K562 (cell line): Measurements from ENCODE around the gene MVD. TPM values are rescaled to one million over a fixed set of nuclear protein-coding genes. Genes with fewer than 3 reads are reported as not detected.

Experiments used
- ATAC-seq: fragments of 200-7000 bp; cut with Tn5 transposase; 3 replicates; pipeline ENCODE4 v1.9.1; 2020; ENCODE audit warnings: moderate library complexity
- BruUV-seq: library from RNA; stranded (reverse); fragments of 400-500 nt; replicated peaks from 2 replicates; lab custom pipeline; 2021; lab: Mats Ljungman, UMichigan
- CTCF ChIA-PET: fragments of 300-600 bp; formaldehyde crosslinking; extraction: SDS; loops from one replicate; lab custom pipeline; 2021; ENCODE audit warnings: low intra/inter-chr PET ratio; lab: Yijun Ruan, JAX
- POLR2A ChIA-PET: fragments of 300-600, 350-650 bp; sonication (Branson Sonifier 250); formaldehyde crosslinking; extraction: SDS; loops from one replicate; lab custom pipeline; 2021; ENCODE audit warnings: antibody characterized with exemption, inconsistent platforms; lab: Yijun Ruan, JAX
- DNase-seq, 4 experiments: peaks; one replicate each; pipeline versions ENCODE4 v3.0.0 to v3.0.0-alpha.2; 2011 to 2018; ENCODE audit warnings: low spot score in 3 of 4, mixed read lengths in 3 of 4; ENCODE audit errors: extremely low read depth in 1 of 4
- FAIRE-seq: peaks from 2 replicates; lab custom pipeline; 2011; peaks lifted over from hg19 to GRCh38; lab: Jason Lieb, UNC
- H2AFZ ChIP-seq: 2 replicates; pipeline ENCODE4 v1.6.0; 2011; ENCODE audit warnings: low read depth, low read length, control low read depth, inconsistent platforms
- H3K27ac ChIP-seq: fragments of 200-600 bp; 3 replicates; pipeline ENCODE4 v1.8.0; 2011; ENCODE audit warnings: low read depth, mild to moderate bottlenecking, control low read depth, inconsistent platforms, low read length, moderate library complexity, mixed read lengths; ENCODE audit errors: extremely low read depth
- H3K27me3 ChIP-seq, 2 experiments: fragments of 300-600 bp in 1 of 2; 2 replicates in 1 of 2; 3 replicates in 1 of 2; pipeline versions ENCODE4 v1.6.0 to v1.8.0; 2011; ENCODE audit warnings: inconsistent platforms in 2 of 2, low read length in 2 of 2, mild to moderate bottlenecking in 1 of 2, mixed read lengths in 1 of 2, moderate library complexity in 1 of 2; ENCODE audit not compliant: control insufficient read depth in 2 of 2, insufficient read depth in 2 of 2
- H3K36me3 ChIP-seq: fragments of 300-600 bp; 3 replicates; pipeline ENCODE4 v1.8.0; 2011; ENCODE audit warnings: mild to moderate bottlenecking, low read length, inconsistent platforms; ENCODE audit not compliant: control insufficient read depth, insufficient read depth
- H3K4me1 ChIP-seq, 2 experiments: fragments of 200-600 bp in 1 of 2; replicated peaks in 1 of 2; 2 replicates in 1 of 2; 3 replicates in 1 of 2; pipeline versions ENCODE4 v1.5.1 to v1.8.0; 2011; ENCODE audit warnings: inconsistent platforms in 2 of 2, low read length in 2 of 2, mild to moderate bottlenecking in 1 of 2, mixed read lengths in 1 of 2, moderate library complexity in 1 of 2; ENCODE audit not compliant: control insufficient read depth in 2 of 2, insufficient read depth in 2 of 2
- H3K4me2 ChIP-seq: 2 replicates; pipeline ENCODE4 v1.6.1; 2011; ENCODE audit warnings: low read length, control low read depth, inconsistent platforms, mixed read lengths; ENCODE audit not compliant: insufficient read depth
- H3K4me3 ChIP-seq: fragments of 200-600 bp; sonication (generic), shearing (Covaris generic); 2 replicates; pipeline ENCODE4 v1.5.1; 2016; ENCODE audit warnings: control low read depth, inconsistent platforms
- H3K79me2 ChIP-seq: fragments of 200-600 bp; 3 replicates; pipeline ENCODE4 v1.8.0; 2011; ENCODE audit warnings: low read length, inconsistent platforms; ENCODE audit not compliant: control insufficient read depth, insufficient read depth
- H3K9ac ChIP-seq, 2 experiments: 2 replicates each; pipeline versions ENCODE4 v1.6.0 to v1.6.1; 2011; ENCODE audit warnings: low read depth in 2 of 2, low read length in 2 of 2, control low read depth in 1 of 2, inconsistent platforms in 1 of 2, mild to moderate bottlenecking in 1 of 2, mixed read lengths in 1 of 2; ENCODE audit not compliant: insufficient read depth in 1 of 2
- H3K9me1 ChIP-seq: one replicate; pipeline ENCODE4 v1.6.0; 2011; ENCODE audit warnings: inconsistent platforms, mild to moderate bottlenecking, low read length, moderate library complexity; ENCODE audit not compliant: control insufficient read depth, insufficient read depth
- H3K9me3 ChIP-seq: replicated peaks from 2 replicates; pipeline ENCODE4 v1.5.1; 2011; ENCODE audit warnings: low read depth, low read length, inconsistent platforms; ENCODE audit not compliant: control insufficient read depth, insufficient read depth
- H4K20me1 ChIP-seq: replicated peaks from 2 replicates; pipeline ENCODE4 v1.6.1; 2011; ENCODE audit warnings: low read length, inconsistent platforms, mixed read lengths; ENCODE audit not compliant: control insufficient read depth, insufficient read depth
- BCOR ChIP-seq: fragments of 450-650 bp; IDR thresholded peaks from 2 replicates; pipeline ENCODE4 v1.6.1; 2016
- NFATC3 ChIP-seq: fragments of 450-650 bp; IDR thresholded peaks from 2 replicates; pipeline ENCODE4 v1.6.1; 2017; ENCODE audit warnings: mild to moderate bottlenecking
- NR2F6 ChIP-seq: fragments of 450-650 bp; formaldehyde crosslinking; IDR thresholded peaks from 2 replicates; pipeline ENCODE4 v1.4.0; 2020; ENCODE audit warnings: mild to moderate bottlenecking
- RFX1 ChIP-seq: fragments of 450-650 bp; IDR thresholded peaks from 2 replicates; pipeline ENCODE4 v1.6.1; 2016; ENCODE audit warnings: mild to moderate bottlenecking, moderate library complexity
- SIX5 ChIP-seq, 2 experiments: IDR thresholded peaks; 2 replicates each; pipeline ENCODE4 v1.6.1; 2011; ENCODE audit warnings: low read length in 2 of 2, borderline replicate concordance in 1 of 2, low read depth in 1 of 2, mild to moderate bottlenecking in 1 of 2, moderate library complexity in 1 of 2; ENCODE audit not compliant: insufficient read depth in 1 of 2
- XRCC4 ChIP-seq: IDR thresholded peaks from one replicate; pipeline ENCODE4 v1.6.1; 2011; ENCODE audit not compliant: insufficient read depth, insufficient read length; ENCODE audit errors: extremely low read depth
- ZNF589 ChIP-seq: fragments of 200-800 bp; sonication (Bioruptor generic); IDR thresholded peaks from 2 replicates; pipeline ENCODE4 v1.6.1; 2016; ENCODE audit warnings: low read depth, missing genetic modification characterization, missing compliant biosample characterization
- ZNF75A ChIP-seq: fragments of 450-650 bp; formaldehyde crosslinking; IDR thresholded peaks from 2 replicates; pipeline ENCODE4 v1.4.0; 2020; ENCODE audit warnings: mild to moderate bottlenecking
- ZSCAN32 ChIP-seq: fragments of 450-650 bp; formaldehyde crosslinking; IDR thresholded peaks from 2 replicates; pipeline ENCODE4 v1.4.0; 2020; ENCODE audit warnings: mild to moderate bottlenecking, moderate library complexity
- WGBS: fragments of 100-300 bp; shearing (Covaris generic); methylation state at CpG from one replicate; pipeline ENCODE4 v1.1.6; 2016; ENCODE audit warnings: low coverage, mixed read lengths; ENCODE audit not compliant: insufficient coverage; ENCODE audit errors: missing lambda C conversion rate; 5-methylcytosine and 5-hydroxymethylcytosine counted together
- in situ Hi-C: fragments of 300-500 bp; cut with MboI; formaldehyde crosslinking; loops from 4 replicates; pipeline ENCODE4 v1.15.0; 2018; ENCODE audit warnings: inconsistent platforms, mixed read lengths
- intact Hi-C: fragments of 100-400 bp; cut with micrococcal nuclease; formaldehyde crosslinking; loops from 2 replicates; pipeline ENCODE4 v1.14.2; 2022
- polyA plus RNA-seq, 8 experiments: library from polyadenylated mRNA; depleted of rRNA in 4 of 8; stranded (reverse) in 5 of 8; unstranded in 3 of 8; fragments of >200 nt; fragmentation: Nextera tagmentation in 2 of 8; fragmentation: Illumina TruSeq in 1 of 8; extraction: Ambion mirVana in 2 of 8; extraction: Trizol in 1 of 8; gene quantifications; 2 replicates each; pipeline versions ENCODE4 v1.2.1 to v1.2.3, GENCODE V29; 2011 to 2014; ENCODE audit warnings: inconsistent platforms in 1 of 8, missing spikeins in 1 of 8
- total RNA-seq, 7 experiments: library from RNA; depleted of rRNA in 6 of 7; stranded (reverse); fragments of >200 nt in 6 of 7; fragmentation: Illumina TruSeq in 2 of 7; extraction: Trizol in 2 of 7; gene quantifications; 2 replicates each; pipeline versions ENCODE4 v1.2.1 to v1.2.3, GENCODE V29; 2011 to 2021; ENCODE audit warnings: low replicate concordance in 1 of 7
- TF ChIP-seq, protein P1 (sequence below): fragments of 250-450 bp; sonication (Bioruptor Pico); IDR thresholded peaks from 2 replicates; pipeline ENCODE4 v1.4.0; 2020; ENCODE audit warnings: mild to moderate bottlenecking, moderate library complexity
- TF ChIP-seq, protein P2 (sequence below): fragments of 450-650 bp; IDR thresholded peaks from 2 replicates; pipeline ENCODE4 v1.6.1; 2017; ENCODE audit warnings: antibody characterized with exemption
- TF ChIP-seq, protein P3 (sequence below): sonication (generic); formaldehyde crosslinking; IDR thresholded peaks from 2 replicates; pipeline ENCODE4 v1.8.0; 2022; ENCODE audit warnings: missing genetic modification reagents, mild to moderate bottlenecking, borderline replicate concordance
- TF ChIP-seq, protein P4 (sequence below): fragments of 250-450 bp; sonication (Bioruptor Pico); IDR thresholded peaks from 2 replicates; pipeline ENCODE4 v1.4.0; 2020

The MVD gene
- total and polyA plus RNA-seq, 9 of the 15 experiments (the other 6 are each of a cell fraction or from before 2014, with no cell fraction given), result 12.2 to 141 (median 45.3) TPM

DNA sequence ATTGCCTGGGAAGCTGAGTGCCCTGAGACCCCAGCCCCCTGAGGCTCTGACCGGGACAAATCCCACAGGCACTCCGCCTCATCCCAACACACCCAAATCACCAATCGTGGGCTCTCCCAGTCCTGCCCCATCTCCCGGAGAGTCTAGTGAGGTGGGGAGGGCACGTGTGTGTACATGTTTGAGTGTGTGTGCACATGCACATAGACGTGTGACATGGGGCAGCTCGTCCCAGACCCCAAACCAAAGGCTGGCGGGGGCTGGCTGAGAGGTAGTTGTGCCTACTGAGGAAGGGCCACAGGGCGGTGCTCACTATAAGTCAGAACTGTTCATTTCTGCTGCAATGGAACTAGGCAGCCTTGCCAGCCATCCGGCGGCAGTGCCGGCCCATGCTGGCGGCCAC, 14.8 kb upstream of the MVD start:
- WGBS, result 67% methylated on average over 13 of the region's 13 CpGs
- no TSS peak for BruUV-seq
- Histone ChIP-seq H3K4me2 (no peak overlapping the region), H2AFZ (no peak overlapping the region), H4K20me1 (no peaks in the 10 kb centered on the region; the same call in 1 of the 2 replicates), H3K79me2 (no peaks in the 10 kb centered on the region), H3K4me1 (peaks cover 0 to 43% of the 10 kb centered on the region in 2 experiments; a peak in 2 of 5 replicates), H3K27ac (no peak overlapping the region), H3K9me1 (no peaks in the 10 kb centered on the region), H3K36me3 (peaks cover 3% of the 10 kb centered on the region; the same call in 1 of the 3 replicates), H3K27me3 (no peaks in the 10 kb centered on the region), H3K9me3 (no peaks in the 10 kb centered on the region), H3K4me3 (no peak overlapping the region), H3K9ac (no peak overlapping the region)
- CTCF ChIA-PET, result no interaction called here
- FAIRE-seq (no peak), DNase-seq (no peak), ATAC-seq (no peak)
- intact Hi-C loops, result no loop called here
- POLR2A ChIA-PET, result interaction anchor here (0.7 to 1.8 kb wide), 3 partner anchors 15 to 132 kb away, joined by 3 to 10 read pairs (median 4); partner anchors contain the start of gene MVD
- TF ChIP-seq, protein P1, sequence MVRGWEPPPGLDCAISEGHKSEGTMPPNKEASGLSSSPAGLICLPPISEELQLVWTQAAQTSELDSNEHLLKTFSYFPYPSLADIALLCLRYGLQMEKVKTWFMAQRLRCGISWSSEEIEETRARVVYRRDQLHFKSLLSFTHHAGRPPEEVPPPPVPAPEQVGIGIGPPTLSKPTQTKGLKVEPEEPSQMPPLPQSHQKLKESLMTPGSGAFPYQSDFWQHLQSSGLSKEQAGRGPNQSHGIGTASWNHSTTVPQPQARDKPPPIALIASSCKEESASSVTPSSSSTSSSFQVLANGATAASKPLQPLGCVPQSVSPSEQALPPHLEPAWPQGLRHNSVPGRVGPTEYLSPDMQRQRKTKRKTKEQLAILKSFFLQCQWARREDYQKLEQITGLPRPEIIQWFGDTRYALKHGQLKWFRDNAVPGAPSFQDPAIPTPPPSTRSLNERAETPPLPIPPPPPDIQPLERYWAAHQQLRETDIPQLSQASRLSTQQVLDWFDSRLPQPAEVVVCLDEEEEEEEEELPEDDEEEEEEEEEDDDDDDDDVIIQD (CRISPR knock-in tag), result no peak
- TF ChIP-seq ZNF75A (CRISPR knock-in tag), result no peak
- TF ChIP-seq NFATC3, result no peak
- no peak for TF ChIP-seq ZSCAN32 (CRISPR knock-in tag)
- TF ChIP-seq, protein P2, sequence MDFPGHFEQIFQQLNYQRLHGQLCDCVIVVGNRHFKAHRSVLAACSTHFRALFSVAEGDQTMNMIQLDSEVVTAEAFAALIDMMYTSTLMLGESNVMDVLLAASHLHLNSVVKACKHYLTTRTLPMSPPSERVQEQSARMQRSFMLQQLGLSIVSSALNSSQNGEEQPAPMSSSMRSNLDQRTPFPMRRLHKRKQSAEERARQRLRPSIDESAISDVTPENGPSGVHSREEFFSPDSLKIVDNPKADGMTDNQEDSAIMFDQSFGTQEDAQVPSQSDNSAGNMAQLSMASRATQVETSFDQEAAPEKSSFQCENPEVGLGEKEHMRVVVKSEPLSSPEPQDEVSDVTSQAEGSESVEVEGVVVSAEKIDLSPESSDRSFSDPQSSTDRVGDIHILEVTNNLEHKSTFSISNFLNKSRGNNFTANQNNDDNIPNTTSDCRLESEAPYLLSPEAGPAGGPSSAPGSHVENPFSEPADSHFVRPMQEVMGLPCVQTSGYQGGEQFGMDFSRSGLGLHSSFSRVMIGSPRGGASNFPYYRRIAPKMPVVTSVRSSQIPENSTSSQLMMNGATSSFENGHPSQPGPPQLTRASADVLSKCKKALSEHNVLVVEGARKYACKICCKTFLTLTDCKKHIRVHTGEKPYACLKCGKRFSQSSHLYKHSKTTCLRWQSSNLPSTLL, result no peak
- TF ChIP-seq, protein P3, sequence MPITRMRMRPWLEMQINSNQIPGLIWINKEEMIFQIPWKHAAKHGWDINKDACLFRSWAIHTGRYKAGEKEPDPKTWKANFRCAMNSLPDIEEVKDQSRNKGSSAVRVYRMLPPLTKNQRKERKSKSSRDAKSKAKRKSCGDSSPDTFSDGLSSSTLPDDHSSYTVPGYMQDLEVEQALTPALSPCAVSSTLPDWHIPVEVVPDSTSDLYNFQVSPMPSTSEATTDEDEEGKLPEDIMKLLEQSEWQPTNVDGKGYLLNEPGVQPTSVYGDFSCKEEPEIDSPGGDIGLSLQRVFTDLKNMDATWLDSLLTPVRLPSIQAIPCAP, result no peak
- no peak for TF ChIP-seq SIX5 (IDR thresholded peaks at IDR 0.05; ENCODE audit: borderline replicate concordance in 1 of 2, insufficient read depth in 1 of 2, low read depth in 1 of 2, low read length in 2 of 2)
- TF ChIP-seq, protein P4, sequence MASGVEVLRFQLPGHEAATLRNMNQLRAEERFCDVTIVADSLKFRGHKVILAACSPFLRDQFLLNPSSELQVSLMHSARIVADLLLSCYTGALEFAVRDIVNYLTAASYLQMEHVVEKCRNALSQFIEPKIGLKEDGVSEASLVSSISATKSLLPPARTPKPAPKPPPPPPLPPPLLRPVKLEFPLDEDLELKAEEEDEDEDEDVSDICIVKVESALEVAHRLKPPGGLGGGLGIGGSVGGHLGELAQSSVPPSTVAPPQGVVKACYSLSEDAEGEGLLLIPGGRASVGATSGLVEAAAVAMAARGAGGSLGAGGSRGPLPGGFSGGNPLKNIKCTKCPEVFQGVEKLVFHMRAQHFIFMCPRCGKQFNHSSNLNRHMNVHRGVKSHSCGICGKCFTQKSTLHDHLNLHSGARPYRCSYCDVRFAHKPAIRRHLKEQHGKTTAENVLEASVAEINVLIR (CRISPR knock-in tag), result no peak
- TF ChIP-seq BCOR, result no peak
- no peak for TF ChIP-seq NR2F6
- TF ChIP-seq RFX1, result no peak
- TF ChIP-seq XRCC4, result no peak
- TF ChIP-seq ZNF589, result no peak
- in situ Hi-C loops, result no loop called here
